GM18870 (cell line): ENCODE results near the gene UGT1A3.

Experiments
- ATAC-seq: cut with Tn5 transposase; IDR thresholded peaks from one replicate; pipeline ENCODE4 v1.9.1; 2021; ENCODE audit warnings: moderate library complexity; ENCODE audit not compliant: unreplicated experiment

UGT1A3 gene

DNA sequence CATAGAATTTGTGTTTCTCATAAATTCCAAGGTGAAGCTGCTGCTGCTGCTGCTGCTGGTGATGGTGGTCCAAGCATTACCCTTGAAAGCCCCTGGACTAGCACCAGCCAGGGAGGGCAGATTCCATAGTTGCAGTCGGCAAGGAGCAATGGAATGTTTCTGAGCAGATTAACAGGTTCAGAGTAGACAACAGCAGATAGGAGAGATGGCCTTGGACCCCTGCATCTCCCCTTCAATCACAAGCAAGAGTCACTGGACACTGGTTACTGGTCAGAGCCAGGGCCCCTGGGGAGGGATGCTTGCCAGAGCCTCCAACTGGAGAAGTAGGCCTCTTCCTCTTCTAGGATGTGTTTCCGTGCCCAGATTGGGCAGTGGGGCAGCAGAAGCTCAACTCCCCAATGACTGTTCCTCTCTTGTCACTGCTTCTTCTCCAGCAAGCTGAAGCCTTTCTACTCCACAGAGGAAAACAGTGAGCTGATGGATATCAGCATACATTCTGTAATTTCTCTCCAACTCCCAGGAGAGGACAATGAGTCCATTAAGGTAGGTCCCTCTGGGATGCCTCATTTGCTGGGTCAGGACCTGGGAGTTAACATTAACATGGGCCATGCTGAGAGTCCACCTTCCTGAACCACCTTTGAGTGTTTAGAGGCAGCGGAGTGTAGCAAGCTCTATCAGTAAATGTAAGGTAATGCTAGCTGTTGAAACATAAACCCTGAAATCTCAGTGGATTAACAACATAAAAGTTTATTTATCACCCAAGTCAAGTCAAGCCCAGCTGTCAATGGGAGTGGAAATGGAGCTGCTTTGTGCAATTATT lies 84.6 kb downstream of the UGT1A3 start:
- no peak for ATAC-seq

DNA sequence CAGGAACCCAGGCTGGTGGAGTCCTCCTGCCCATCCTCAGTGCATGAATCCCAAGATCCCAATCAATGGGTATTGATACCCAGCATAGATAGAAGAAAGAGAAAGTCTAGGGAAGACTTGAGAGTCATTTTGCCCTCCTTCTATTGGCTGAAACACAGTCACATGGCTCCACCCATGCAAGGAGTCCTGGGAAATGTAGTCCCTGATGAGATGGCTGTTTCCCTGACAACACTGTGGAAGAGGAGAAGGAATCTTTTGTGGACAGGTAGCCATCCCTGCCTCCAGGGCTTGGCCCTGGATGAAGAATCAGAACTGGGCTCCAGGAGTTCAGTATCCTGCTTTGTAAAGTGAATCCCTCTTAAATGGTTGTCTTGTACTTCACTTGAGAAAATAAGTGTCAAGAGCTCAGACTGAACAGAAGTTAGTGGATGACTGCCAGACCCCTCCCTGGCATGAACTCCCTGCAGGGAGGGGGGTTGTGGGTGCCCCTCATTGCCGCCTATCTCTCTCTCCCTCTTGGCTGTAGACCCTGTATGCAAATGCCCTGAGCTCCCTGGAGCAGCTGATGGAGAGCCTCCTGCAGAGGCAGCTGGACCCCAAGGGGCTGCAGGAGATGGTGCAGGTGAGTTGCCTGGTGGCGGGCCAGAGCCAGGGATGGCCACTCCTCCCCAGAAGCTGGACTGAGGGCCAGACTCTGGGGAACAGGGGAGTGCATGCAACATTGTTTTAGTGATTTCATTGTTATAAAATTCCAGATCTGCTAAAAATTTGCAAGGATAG lies 85.4 kb downstream of the UGT1A3 start:
- ATAC-seq: no peak

DNA sequence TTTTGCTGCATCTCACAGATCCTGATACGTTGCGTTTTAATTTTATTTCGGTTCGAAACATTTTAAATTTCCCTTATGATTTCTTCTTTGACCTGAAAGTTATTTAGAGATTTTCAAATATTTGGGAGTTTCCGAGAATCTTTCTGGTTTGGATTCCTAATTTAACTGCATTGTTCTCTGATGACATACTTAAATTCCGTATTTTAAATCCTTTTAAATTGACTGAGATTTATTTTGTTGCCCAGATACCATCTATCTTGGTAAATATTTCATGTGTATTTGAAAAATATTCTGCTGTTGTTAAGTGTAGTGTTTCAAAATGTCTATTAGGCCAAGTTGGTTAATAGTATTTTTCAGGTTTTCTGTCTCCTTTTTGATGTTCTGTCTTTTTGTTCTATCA lies 87.0 kb downstream of the UGT1A3 start:
- no peak for ATAC-seq

DNA sequence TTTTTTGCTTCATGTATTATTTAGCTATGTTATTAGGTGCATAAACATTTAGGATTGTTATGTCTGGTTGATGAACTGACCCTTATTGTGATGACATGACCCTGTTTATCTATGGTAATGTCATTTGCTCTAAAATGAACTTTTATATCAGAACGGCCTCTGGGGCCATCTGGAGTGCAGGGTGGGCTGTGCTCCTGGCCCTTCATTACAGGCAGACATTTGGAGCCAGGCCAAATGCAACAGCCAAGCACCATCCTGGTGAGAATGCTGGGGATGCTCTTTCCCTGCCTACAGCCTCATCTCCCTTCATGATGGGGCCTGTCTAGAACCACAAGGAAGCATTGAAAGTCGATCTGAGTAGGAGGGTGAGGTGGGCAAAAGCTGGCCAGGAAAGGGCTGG lies 87.5 kb downstream of the UGT1A3 start:
- no peak for ATAC-seq

DNA sequence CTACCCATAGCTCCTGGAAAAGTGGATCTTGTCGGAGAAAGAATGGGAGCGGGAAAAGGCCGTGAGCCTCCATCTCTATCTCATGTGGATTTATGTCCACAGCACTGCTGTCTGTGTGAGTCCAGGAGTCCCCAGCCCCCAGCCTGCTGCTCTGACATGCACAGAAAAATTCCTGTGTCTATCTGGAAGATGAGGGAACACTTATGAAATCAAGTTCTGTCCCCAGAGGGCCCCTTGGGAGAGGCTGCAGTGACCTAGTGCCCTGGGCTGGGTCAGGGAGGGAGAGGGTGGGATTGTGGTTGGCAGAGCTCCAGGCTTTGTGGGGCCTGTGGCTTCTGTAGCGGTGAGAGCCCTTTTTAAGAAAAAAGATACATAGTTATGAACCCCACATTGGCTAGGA lies 87.9 kb downstream of the UGT1A3 start:
- no peak for ATAC-seq

DNA sequence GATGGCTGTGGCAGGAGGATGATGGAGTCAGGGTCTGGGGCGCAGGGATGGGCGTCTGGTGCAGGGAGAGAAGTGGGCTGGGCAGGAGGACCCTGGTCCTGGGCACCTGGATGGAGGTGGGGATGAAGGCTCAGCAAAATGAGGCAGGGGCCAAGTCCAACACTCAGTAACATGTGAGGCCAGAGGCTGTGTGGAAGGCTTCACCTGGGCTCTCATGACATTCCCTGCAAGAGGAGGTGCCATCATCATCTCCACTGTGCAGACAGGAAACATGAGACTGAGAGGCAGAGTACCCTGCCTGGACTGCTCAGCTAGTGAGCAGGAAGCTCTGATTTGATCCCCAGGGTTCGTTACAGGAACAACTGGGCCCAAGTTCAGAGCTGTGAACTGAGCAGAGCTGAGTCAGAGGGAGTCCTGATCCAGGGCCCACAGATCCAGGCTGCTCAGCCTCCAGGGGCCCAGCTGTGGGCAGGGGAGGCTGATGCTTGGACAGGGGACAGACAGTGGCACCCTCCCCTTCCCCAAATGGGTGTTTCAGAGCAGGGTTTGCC lies 88.6 kb downstream of the UGT1A3 start:
- no peak for ATAC-seq

DNA sequence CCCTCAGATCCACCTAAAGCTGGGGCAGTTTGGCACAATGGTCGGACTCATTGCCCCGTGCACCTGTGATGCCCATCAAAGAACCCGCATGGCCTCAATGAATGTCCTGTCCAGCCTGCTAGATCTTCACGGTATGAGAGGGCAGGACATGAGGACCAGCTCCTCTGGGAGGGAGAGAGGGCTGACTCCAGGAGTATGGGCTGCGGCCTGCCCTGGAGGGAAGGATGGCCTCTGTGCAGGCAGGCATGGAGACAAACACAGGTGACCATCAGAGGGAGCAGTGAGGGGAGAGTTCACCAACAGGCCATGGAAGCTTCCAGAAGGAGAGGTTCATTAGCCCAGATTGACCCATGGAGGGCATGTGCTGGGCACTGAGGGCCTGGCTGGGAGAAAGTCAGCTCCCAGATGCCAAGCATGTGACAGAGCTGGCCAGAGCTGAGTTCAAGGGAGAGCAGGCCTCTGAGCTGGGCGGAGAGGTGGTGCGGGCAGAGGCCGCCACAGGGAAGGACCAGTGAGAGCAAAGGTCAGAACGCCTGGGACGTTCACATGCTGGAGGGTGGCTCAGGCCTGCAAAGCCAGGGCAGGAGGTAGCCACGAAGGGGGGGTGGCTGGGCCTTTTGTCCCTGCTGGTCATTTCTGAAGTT lies 89.3 kb downstream of the UGT1A3 start:
- no peak for ATAC-seq

DNA sequence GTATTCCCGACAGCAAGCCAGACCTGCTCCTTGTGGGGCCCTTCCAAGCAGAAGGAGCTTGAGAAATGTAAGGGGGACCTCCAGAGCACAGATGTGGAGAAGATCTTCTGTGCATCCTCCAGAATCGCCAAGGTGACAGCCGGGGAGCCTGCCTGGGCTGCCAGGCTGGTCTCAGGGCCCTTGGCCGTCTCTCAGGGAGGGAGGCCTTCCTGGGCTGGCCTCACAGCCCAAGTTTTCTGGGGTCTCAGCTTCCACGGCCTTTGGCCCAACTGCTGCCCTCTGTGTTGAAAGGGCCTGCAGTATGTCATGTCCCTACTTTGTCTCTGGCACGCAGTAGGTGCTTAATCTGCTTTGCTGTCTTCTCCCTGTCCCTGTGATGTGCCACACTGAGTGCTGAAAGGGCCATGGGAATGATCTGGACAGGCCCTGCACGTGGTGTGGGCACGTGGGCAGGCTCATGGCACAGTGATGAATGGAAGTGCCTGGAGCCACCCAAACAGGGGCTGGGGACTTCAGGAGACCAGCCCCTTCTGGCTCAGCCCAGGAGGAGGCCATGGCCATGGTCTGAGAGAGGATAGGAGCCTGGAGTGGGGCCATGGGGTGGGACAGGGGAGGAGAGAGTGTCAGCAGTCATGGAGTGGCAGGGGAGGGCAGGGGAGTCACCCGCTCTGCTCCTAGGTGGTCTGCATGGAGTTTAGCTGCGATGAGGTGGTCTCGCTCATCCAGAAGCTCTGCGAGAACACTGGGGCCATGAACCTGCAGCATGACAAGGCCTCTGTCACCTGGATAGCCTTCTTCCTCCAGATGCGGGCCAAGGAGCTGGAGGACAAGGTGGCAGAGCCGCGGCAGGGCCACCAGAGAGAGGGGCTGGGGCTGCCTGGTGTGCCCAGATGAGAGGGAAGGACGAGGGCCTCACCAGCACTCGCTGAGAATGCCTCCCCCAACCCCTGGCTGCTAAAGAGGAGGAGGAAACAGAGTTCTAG lies 90.1 kb downstream of the UGT1A3 start:
- no peak for ATAC-seq

DNA sequence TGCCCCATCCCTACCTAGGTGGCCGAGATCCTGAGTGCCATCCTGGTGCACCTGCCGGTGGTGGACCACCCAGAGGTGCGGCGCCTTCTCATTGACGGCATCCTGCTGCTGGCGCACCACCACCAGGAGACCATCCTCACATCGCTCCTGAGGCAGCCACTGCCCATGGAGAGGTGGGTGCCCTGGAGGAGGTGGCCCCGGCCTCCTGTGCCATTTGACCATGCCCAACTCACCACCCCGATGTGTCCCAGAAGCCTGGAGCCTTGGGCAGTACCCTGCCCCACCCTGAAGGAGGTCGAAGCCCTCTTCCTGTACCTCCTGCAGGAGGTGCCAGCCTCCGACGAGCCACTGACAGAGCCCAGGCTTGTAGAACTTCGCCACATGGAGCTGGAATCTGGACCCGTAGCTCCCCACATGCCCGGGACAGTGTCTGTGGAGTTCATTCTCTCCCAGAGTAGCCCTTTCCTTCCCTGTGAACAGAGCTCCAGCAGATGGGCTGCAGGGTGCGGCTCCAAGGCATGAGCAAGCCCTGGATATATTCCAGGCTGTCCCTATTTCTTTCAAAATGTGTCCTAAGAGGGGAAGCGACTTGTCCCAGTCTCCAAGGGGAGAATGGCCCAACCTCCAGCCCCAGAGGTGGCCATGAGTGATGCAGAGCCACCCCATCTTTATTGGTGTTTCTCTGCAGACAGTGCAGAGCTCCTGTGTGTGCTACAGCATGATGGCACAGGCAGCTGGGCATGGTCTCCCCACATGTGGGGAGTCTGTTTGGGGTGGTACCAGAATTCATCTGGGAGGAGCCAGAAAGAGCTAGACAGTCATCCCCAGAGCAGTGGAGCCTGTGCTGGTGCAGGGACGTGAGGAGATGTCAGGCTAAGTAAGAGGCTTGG lies 91.3 kb downstream of the UGT1A3 start:
- ATAC-seq: no peak

DNA sequence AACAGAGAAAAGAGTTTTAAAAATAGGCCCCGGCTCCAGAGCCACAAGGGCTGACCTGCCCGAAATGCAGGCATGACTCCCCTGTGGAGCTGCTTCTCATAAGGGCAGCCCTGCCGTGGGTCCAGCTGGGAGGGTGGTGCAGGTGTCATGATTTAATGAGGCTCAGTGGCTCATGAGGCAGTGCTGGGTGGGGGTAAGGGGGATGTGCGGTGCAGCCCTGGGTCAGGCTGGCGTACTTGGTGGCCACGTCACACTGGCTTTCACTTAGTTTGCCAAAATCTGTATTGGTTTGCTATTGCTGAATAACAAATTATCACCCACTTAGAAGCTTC lies 91.9 kb downstream of the UGT1A3 start:
- ATAC-seq: no peak

DNA sequence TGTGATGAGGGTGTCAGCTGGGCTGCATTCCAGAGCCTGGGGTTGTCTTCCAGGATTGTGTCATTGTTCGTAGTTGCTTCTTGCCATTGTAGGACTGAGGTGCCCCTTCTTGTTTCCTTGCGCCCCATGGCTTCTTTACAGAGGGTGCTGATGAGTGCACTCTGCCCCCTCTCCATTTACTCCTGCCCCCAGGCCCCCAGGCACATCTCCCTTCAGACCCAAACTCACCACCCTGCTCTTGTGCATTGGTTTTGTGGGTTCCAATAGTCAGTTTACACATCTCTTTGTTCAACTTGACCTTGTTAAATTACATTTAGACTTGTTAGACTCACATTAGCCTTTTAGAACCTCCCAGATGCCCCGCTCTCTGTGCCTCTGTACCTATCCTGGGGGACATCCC lies 92.4 kb downstream of the UGT1A3 start:
- ATAC-seq: no peak

DNA sequence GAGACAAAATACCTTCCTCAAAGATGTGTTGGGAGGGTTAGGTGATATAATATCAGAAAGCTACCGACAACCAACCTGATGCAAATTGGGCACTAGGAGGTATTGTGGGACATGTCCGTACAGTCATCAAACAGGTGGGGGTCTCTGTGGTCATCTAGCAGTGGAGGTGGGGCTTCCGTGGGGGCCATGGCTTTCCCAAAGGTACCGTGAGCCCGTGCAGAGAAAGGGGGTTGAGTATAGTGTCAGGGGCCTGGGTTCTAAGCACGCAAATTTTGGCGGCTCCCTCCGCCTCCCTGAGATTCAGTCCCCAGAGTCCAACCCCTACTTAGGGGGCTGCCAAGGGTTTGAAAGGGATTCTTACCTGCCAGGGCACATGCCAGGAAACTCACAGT lies 92.9 kb downstream of the UGT1A3 start:
- no peak for ATAC-seq

DNA sequence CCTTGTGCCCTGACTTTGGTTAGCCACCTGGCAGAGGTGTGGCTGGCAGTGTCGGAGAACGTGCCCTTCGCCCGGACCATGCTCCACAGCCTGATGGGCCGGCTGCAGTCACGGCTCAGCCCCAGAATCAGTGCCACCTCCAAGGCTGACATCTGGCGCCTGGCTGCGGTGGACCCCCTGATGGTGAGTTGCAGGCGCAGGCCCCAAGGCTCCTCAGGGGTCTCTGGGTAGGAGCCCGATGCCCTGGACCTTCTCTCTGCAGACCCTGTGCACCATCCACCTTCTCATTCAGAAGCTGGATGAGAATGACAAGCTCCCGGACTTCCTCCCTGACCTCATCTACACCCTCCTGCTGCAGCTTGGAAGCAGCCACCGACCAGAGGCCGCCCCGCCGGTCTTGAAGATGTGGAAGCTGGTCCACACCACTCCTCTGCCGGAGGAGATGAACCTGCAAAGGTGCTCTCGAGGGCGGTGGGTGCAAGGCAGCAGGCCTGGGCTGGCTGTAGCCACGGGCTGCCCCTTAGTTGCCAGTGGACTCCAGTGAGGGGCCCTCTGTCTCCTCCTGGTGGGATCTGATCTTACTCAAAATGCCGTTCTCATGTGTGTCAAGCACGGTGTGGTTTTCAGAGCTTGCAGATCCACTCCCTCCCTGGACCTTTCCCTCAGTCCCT lies 93.4 kb downstream of the UGT1A3 start:
- ATAC-seq: no peak
